GM12878 (cell line): ENCODE results near the gene TEPSIN. TPM values are rescaled to one million over a fixed set of nuclear protein-coding genes. Genes with fewer than 3 reads are reported as not detected.

ENCODE experiments used
- ATAC-seq: fragments of 200-7000 bp; cut with Tn5 transposase; 3 replicates; pipeline ENCODE4 v1.9.1; 2020; ENCODE audit warnings: mild to moderate bottlenecking, moderate library complexity
- BruUV-seq: library from RNA; stranded (reverse); fragments of 400-500 nt; replicated peaks from 2 replicates; lab custom pipeline; 2021; lab: Mats Ljungman, UMichigan
- CTCF ChIA-PET: fragments of 300-600 bp; sonication (Branson Sonifier 250); formaldehyde crosslinking; extraction: SDS; loops from one replicate; lab custom pipeline; 2021; ENCODE audit warnings: inconsistent platforms; lab: Yijun Ruan, JAX
- POLR2A ChIA-PET: fragments of 350-600 bp; formaldehyde crosslinking; extraction: SDS; loops from one replicate; lab custom pipeline; 2021; ENCODE audit warnings: inconsistent platforms; lab: Charles Lee
- RAD21 ChIA-PET: fragments of 300-600 bp; sonication (Branson Sonifier 250); formaldehyde crosslinking; loops from one replicate; lab custom pipeline; 2023; ENCODE audit warnings: antibody characterized with exemption; ENCODE audit not compliant: unreplicated experiment; lab: Charles Lee
- SMC1A ChIA-PET: fragments of 300-600 bp; sonication (Branson Sonifier 250); formaldehyde crosslinking; loops from one replicate; lab custom pipeline; 2023; ENCODE audit not compliant: unreplicated experiment, uncharacterized antibody; lab: Charles Lee
- DNase-seq: peaks from one replicate; pipeline ENCODE4 v3.0.0-alpha.2; 2011; ENCODE audit warnings: low read depth, low spot score
- FAIRE-seq: peaks from 3 replicates; lab custom pipeline; 2011; peaks lifted over from hg19 to GRCh38; lab: Jason Lieb, UNC
- H2AFZ ChIP-seq: 2 replicates; pipeline ENCODE4 v1.6.0; 2011; ENCODE audit warnings: low read depth, low read length, control low read depth; ENCODE audit not compliant: control insufficient read depth
- H3K27ac ChIP-seq: 2 replicates; pipeline ENCODE4 v1.5.1; 2011; ENCODE audit warnings: control low read depth; ENCODE audit not compliant: control insufficient read depth, insufficient read depth
- H3K27me3 ChIP-seq, 2 experiments: replicated peaks in 1 of 2; 2 replicates each; pipeline versions ENCODE4 v1.6.0 to v1.6.1; 2011; ENCODE audit warnings: low read length in 1 of 2; ENCODE audit not compliant: control insufficient read depth in 2 of 2, insufficient read depth in 2 of 2
- H3K36me3 ChIP-seq, 2 experiments: 2 replicates each; pipeline ENCODE4 v1.5.1; 2011; ENCODE audit warnings: low read length in 1 of 2; ENCODE audit not compliant: control insufficient read depth in 2 of 2, insufficient read depth in 2 of 2
- H3K4me1 ChIP-seq: 2 replicates; pipeline ENCODE4 v1.6.1; 2011; ENCODE audit warnings: mild to moderate bottlenecking, low read length, moderate library complexity, mixed read lengths; ENCODE audit not compliant: control insufficient read depth, insufficient read depth
- H3K4me2 ChIP-seq: 2 replicates; pipeline ENCODE4 v1.6.0; 2011; ENCODE audit warnings: control low read depth; ENCODE audit not compliant: control insufficient read depth, insufficient read depth
- H3K4me3 ChIP-seq: fragments of 200-600 bp; sonication (generic); 2 replicates; pipeline ENCODE4 v1.5.1; 2016
- H3K79me2 ChIP-seq: 2 replicates; pipeline ENCODE4 v1.6.0; 2011; ENCODE audit warnings: low read length; ENCODE audit not compliant: control insufficient read depth, insufficient read depth
- H3K9ac ChIP-seq: 2 replicates; pipeline ENCODE4 v1.8.0; 2011; ENCODE audit warnings: low read length, control low read depth, mixed read lengths; ENCODE audit not compliant: control insufficient read depth, insufficient read depth
- H3K9me3 ChIP-seq: replicated peaks from 3 replicates; pipeline ENCODE4 v1.5.1; 2011; ENCODE audit warnings: mild to moderate bottlenecking, low read length; ENCODE audit not compliant: control insufficient read depth, insufficient read depth
- H4K20me1 ChIP-seq: 2 replicates; pipeline ENCODE4 v1.6.0; 2011; ENCODE audit not compliant: control insufficient read depth, insufficient read depth
- BCL3 ChIP-seq: IDR thresholded peaks from 2 replicates; pipeline ENCODE4 v1.6.1; 2011; ENCODE audit warnings: borderline replicate concordance, low read depth, mild to moderate bottlenecking, moderate library complexity, low read length; ENCODE audit not compliant: insufficient read depth, poor library complexity, severe bottlenecking
- CUX1 ChIP-seq: IDR thresholded peaks from 2 replicates; pipeline ENCODE4 v1.6.1; 2012; ENCODE audit warnings: improper control_type of control experiment, low read depth, low read length; ENCODE audit not compliant: insufficient replicate concordance
- HDAC6 ChIP-seq: fragments of 200-600 bp; sonication (generic); IDR thresholded peaks from one replicate; pipeline ENCODE4 v1.8.0; 2017; ENCODE audit warnings: antibody characterized with exemption; ENCODE audit not compliant: unreplicated experiment
- MEF2A ChIP-seq: IDR thresholded peaks from 2 replicates; pipeline ENCODE4 v1.6.1; 2011; ENCODE audit warnings: low read depth, mild to moderate bottlenecking, low read length, moderate library complexity; ENCODE audit not compliant: insufficient read depth
- SREBF2 ChIP-seq: IDR thresholded peaks from 2 replicates; pipeline ENCODE4 v1.6.1; 2012; ENCODE audit warnings: mild to moderate bottlenecking, low read length
- TCF12 ChIP-seq: IDR thresholded peaks from 2 replicates; pipeline ENCODE4 v1.6.1; 2011; ENCODE audit warnings: low read depth, mild to moderate bottlenecking, low read length
- USF1 ChIP-seq: IDR thresholded peaks from 2 replicates; pipeline ENCODE4 v1.6.1; 2011; ENCODE audit warnings: borderline replicate concordance, low read depth, mild to moderate bottlenecking, moderate library complexity, mixed read lengths, low read length; ENCODE audit not compliant: insufficient read depth; ENCODE audit errors: extremely low read length
- WGBS: methylation state at CpG from one replicate; pipeline ENCODE4 v1.1.6; 2016; ENCODE audit warnings: low lambda C conversion rate; ENCODE audit not compliant: insufficient replicate concordance, insufficient coverage; ENCODE audit errors: missing lambda C conversion rate; 5-methylcytosine and 5-hydroxymethylcytosine counted together
- in situ Hi-C: fragments of 300-500 bp; cut with MboI; formaldehyde crosslinking; loops from 9 replicates; pipeline ENCODE4 v1.14.3; 2018; ENCODE audit warnings: mixed read lengths
- intact Hi-C: fragments of 100-400 bp; cut with micrococcal nuclease; formaldehyde crosslinking; loops from one replicate; pipeline ENCODE4 v1.14.2; 2022; ENCODE audit not compliant: unreplicated experiment
- polyA plus RNA-seq, 11 experiments: library from polyadenylated mRNA; depleted of rRNA in 4 of 11; unstranded in 6 of 11; stranded (reverse) in 5 of 11; fragments of >200 nt; fragmentation: Nextera tagmentation in 4 of 11; fragmentation: Illumina TruSeq in 1 of 11; extraction: Ambion mirVana in 4 of 11; extraction: Trizol in 1 of 11; gene quantifications; 1 replicate in 1 of 11; 2 replicates in 10 of 11; pipeline versions ENCODE4 v1.2.1 to v1.2.3, GENCODE V29; 2011 to 2016; ENCODE audit warnings: inconsistent platforms in 2 of 11, missing spikeins in 2 of 11, low read depth in 1 of 11
- total RNA-seq, 4 experiments: library from RNA; depleted of rRNA in 3 of 4; stranded (reverse); fragments of >200 nt in 3 of 4; fragmentation: Illumina TruSeq in 1 of 4; extraction: Trizol in 1 of 4; gene quantifications; 2 replicates each; pipeline versions ENCODE4 v1.2.1 to v1.2.3, GENCODE V29; 2013 to 2021

Gene TEPSIN
- total and polyA plus RNA-seq, 10 of the 15 experiments (the other 5 are each of a cell fraction or from before 2014, with no cell fraction given), result 0.87 to 36.7 (median 5.3) TPM

- H3K9ac ChIP-seq, result no peak overlapping the region
- H3K36me3 ChIP-seq, result peaks cover 4 to 19% of the 10 kb centered on the region in 2 experiments; a peak in 3 of 4 replicates
- H3K4me2 ChIP-seq, result no peak overlapping the region
- BruUV-seq, result no TSS peak
- SMC1A ChIA-PET, result interaction anchor here (1.3 kb wide), 1 partner anchor 228 kb away, joined by 5 read pairs; no protein-coding TSS in a partner anchor
- POLR2A ChIA-PET, result no interaction called here
- no peak overlapping the region for H3K4me3 ChIP-seq
- 89% methylated on average over 12 of the region's 12 CpGs for WGBS
- no peak overlapping the region for H2AFZ ChIP-seq
- no peak for DNase-seq
- H3K79me2 ChIP-seq, result no peaks in the 10 kb centered on the region
- no peak for ATAC-seq
- RAD21 ChIA-PET, result interaction anchor here (1.5 kb wide), 1 partner anchor 15 kb away, joined by 5 read pairs; no protein-coding TSS in a partner anchor
- H3K4me1 ChIP-seq, result no peaks in the 10 kb centered on the region
- TF ChIP-seq USF1 (no peak), SREBF2 (no peak), TCF12 (no peak), BCL3 (peak; percentile 19), CUX1 (no peak), HDAC6 (no peak), MEF2A (no peak)
- H3K27me3 ChIP-seq, result no peaks in the 10 kb centered on the region
- H3K27ac ChIP-seq, result no peak overlapping the region
- no peak for FAIRE-seq
- H3K9me3 ChIP-seq, result no peaks in the 10 kb centered on the region
- intact Hi-C loops (loop anchor here (10.0 kb wide), 1 partner anchor 258 kb away; the partner anchor contains the start of gene ACTG1), in situ Hi-C loops (loop anchor here (5.0 kb wide), 1 partner anchor 221 kb away; no protein-coding TSS in a partner anchor)
- no peaks in the 10 kb centered on the region for H4K20me1 ChIP-seq
- CTCF ChIA-PET, result interaction anchor here (0.9 kb wide), 1 partner anchor 228 kb away, joined by 3 read pairs; no protein-coding TSS in a partner anchor
These were observed 17.8 kb upstream of the TEPSIN start for GRCh38 chr17:81256616-81257015.
